ENCODE results near the gene COL4A3.

- TF ChIP-seq POLR2A (IDR thresholded peaks at IDR 0.05; ENCODE audit: low read length) (no peak), GATA1 (IDR thresholded peaks at IDR 0.05; ENCODE audit: low read depth, low read length) (no peak)
Observed at GRCh38 chr2:227150222-227150936, 14.0 kb upstream of the COL4A3 start.
